ENCODE data around the gene MARCHF7. TPM values are rescaled to one million over a fixed set of nuclear protein-coding genes. Genes with fewer than 3 reads are reported as not detected.
"Not testable (repeated sequence)": the region's sequence is repeated elsewhere in the genome, so short reads cannot be mapped to it uniquely, and the experiment has no call there.

The MARCHF7 gene, protein sequence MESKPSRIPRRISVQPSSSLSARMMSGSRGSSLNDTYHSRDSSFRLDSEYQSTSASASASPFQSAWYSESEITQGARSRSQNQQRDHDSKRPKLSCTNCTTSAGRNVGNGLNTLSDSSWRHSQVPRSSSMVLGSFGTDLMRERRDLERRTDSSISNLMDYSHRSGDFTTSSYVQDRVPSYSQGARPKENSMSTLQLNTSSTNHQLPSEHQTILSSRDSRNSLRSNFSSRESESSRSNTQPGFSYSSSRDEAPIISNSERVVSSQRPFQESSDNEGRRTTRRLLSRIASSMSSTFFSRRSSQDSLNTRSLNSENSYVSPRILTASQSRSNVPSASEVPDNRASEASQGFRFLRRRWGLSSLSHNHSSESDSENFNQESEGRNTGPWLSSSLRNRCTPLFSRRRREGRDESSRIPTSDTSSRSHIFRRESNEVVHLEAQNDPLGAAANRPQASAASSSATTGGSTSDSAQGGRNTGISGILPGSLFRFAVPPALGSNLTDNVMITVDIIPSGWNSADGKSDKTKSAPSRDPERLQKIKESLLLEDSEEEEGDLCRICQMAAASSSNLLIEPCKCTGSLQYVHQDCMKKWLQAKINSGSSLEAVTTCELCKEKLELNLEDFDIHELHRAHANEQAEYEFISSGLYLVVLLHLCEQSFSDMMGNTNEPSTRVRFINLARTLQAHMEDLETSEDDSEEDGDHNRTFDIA
- 100 to 1,000 TPM in 3 of 4 donors, 10 to 100 TPM in 1; 95.7 to 139 (median 108) TPM for total RNA-seq

DNA sequence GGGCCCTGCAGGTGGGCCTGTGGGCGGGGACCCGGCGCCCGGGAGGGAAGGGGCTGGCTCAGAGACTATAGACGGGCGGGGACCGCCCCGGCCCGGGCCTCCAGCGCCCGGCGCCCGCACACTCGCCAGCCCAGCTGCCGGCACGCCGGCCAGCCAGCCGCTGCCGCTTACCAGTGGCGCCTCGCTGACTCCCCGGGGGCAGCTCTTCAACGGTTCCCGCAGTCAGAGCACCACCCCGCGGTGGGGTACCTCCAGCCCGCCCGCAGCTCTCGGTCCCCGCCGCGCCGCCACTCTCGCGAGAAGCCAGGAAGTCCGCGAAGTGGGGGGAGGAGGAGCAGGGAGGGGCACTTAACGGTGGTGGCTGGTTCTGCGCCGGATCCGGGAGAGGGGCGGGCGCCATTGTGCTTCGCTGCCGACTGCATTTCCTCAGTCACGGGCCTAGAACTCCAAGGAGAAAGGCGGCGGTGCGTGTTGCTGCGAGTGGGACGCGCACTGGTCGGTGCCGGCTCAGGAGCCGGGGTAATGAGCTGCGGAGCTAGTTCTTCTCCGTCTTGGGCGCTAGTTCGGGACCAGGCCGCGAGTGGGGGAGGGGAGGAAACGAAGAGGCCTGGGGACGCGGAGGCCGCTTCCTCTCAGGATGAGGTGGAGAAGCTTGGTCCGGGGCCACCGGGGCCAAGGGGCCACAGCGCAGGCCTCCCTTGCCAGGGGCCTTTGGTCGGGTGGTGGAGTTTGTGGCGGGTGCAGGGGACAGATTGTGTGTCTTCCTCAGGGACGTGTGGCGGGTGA lies at the start of gene MARCHF7:
Gene MARCHF7, plus strand, starts transcription at position 364 of the 786 bp plus-strand sequence. CDS start 16,517 bp downstream, outside the sequence.
- peak in 1 of 2 donors; percentile 77 for TF ChIP-seq POLR2A (IDR thresholded peaks at IDR 0.05)
- TF ChIP-seq, protein P1, sequence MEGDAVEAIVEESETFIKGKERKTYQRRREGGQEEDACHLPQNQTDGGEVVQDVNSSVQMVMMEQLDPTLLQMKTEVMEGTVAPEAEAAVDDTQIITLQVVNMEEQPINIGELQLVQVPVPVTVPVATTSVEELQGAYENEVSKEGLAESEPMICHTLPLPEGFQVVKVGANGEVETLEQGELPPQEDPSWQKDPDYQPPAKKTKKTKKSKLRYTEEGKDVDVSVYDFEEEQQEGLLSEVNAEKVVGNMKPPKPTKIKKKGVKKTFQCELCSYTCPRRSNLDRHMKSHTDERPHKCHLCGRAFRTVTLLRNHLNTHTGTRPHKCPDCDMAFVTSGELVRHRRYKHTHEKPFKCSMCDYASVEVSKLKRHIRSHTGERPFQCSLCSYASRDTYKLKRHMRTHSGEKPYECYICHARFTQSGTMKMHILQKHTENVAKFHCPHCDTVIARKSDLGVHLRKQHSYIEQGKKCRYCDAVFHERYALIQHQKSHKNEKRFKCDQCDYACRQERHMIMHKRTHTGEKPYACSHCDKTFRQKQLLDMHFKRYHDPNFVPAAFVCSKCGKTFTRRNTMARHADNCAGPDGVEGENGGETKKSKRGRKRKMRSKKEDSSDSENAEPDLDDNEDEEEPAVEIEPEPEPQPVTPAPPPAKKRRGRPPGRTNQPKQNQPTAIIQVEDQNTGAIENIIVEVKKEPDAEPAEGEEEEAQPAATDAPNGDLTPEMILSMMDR (IDR thresholded peaks at IDR 0.05), result peak in 1 of 3 donors; percentile 26
- DNase-seq (ENCODE audit: low spot score in 2 of 2), result peak; percentile 93 to 99
- intact Hi-C loops (cut with DNase I; ENCODE audit: low total_unique reads), result no loop called here
- WGBS, 2 donors, result 1 to 2% methylated on average over 61 to 64 of the region's 72 CpGs
- peak within 1 kb of the TSS; percentile 99 for H3K4me3 ChIP-seq (ENCODE audit: low read depth, poor library complexity, severe bottlenecking)

DNA sequence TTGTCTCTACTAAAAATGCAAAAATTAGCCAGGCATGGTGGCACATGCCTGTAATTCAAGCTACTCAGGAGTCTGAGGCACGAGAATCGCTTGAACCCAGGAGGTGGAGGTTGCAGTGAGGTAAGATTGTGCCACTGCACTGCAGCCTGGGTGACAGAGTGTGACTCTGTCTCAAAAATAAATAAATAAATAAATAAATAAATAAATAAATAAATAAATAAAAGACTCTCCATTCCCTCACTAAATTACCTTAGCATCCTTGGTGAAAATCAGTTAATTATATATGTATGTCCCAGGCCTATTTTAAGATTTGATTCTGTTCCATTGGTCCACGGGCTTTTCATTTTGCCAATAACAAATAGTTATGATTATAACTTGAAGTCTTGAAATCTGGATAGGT lies 44.9 kb upstream of the MARCHF7 start:
- WGBS, 2 donors, result 98 to 99% methylated on average over 3 of the region's 3 CpGs
- intact Hi-C loops (cut with DNase I; ENCODE audit: low total_unique reads), result not testable (repeated sequence)

DNA sequence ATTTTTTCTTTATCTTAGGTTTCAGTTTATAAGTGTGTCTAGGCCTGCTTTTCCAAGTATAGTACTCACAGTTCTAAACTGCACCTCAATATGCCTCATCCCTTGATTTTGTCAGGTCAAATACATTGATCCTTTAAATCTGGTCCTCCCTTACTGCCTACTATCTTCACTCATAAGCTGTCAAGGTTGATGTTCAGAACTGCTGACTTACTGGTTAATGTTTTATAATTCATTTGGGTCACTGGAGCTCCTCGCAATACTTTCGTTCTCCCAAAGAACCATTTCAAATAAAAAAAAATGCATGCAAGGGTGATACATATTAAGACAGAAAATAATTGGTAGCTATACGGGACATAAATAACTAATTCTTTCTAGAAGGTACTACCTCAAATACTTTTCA lies 41.3 kb upstream of the MARCHF7 start:
- DNase-seq (ENCODE audit: low spot score in 2 of 2), result no peak
- H3K4me3 ChIP-seq (ENCODE audit: low read depth, poor library complexity, severe bottlenecking), result no peak overlapping the region
- WGBS, 2 donors, result 99% methylated on average over 3 of the region's 3 CpGs
- intact Hi-C loops (cut with DNase I; ENCODE audit: low total_unique reads), result no loop called here
- no peak for TF ChIP-seq POLR2A (IDR thresholded peaks at IDR 0.05)
- TF ChIP-seq, protein P1 (IDR thresholded peaks at IDR 0.05), result no peak

More for the DNA sequence above, 44.9 kb upstream of the MARCHF7 start:
- H3K4me3 ChIP-seq (ENCODE audit: low read depth, poor library complexity, severe bottlenecking); DNase-seq (ENCODE audit: low spot score in 2 of 2): not testable (repeated sequence)

DNA sequence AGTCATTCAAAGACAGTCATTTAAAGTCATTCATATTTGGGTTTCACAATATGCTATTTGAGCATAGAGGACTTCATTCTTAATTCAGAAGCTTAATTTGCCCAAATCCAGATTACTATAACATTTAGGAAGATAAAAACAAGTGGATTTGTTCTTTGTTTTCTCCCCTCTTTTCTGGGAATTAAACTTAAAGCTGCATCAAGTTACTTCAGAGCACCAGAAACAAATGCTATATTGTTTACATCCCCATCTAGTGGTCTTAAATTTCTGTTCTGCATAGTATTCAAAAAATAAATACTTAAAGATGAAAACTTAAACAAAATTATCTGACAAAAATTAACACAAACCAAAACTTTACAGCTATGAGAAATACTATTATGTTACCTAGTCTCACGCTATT lies 34.7 kb upstream of the MARCHF7 start:
- intact Hi-C loops (cut with DNase I; ENCODE audit: low total_unique reads), result no loop called here
- 96% methylated on average over 1 of the region's 1 CpG for WGBS, 2 donors
- TF ChIP-seq, protein P1 (IDR thresholded peaks at IDR 0.05), result no peak
- TF ChIP-seq POLR2A (IDR thresholded peaks at IDR 0.05), result no peak
- DNase-seq (ENCODE audit: low spot score in 2 of 2), result no peak
- no peak overlapping the region for H3K4me3 ChIP-seq (ENCODE audit: low read depth, poor library complexity, severe bottlenecking)

DNA sequence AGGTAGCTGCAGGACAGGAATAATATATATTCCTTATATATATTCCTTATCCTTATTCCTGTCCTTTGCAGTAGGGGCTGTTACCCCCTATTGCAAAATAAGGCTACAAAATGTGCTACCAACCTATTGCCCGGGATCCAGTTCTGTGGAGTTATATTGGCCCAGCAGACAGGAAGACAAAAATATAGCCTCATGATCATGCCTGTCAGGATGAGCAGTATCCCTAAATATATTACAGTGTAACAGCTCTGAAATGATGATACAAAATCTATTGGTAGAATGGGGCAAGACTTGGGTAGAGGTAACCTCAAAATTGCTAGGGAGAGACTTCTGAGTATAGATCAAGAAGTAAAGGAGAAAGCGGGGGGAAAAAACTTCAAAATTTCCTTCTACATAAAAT lies 31.6 kb upstream of the MARCHF7 start:
- 96 to 97% methylated on average over 2 of the region's 2 CpGs for WGBS, 2 donors
- intact Hi-C loops (cut with DNase I; ENCODE audit: low total_unique reads), result no loop called here
- TF ChIP-seq, protein P1 (IDR thresholded peaks at IDR 0.05), result no peak
- no peak for TF ChIP-seq POLR2A (IDR thresholded peaks at IDR 0.05)

More for the DNA sequence above, 31.6 kb upstream of the MARCHF7 start:
- no peak overlapping the region for H3K4me3 ChIP-seq (ENCODE audit: low read depth, poor library complexity, severe bottlenecking)
- no peak for DNase-seq (ENCODE audit: low spot score in 2 of 2)
